Activated B cell treated with CpG ODN at 0.5 μM for 24 hours (primary cell): ENCODE results near the gene MMRN1. TPM values are rescaled to one million over a fixed set of nuclear protein-coding genes. Genes with fewer than 3 reads are reported as not detected.

Experiments used
- ATAC-seq: fragments of 200-7000 bp; cut with Tn5 transposase; one replicate; pipeline ENCODE4 v1.10.0; 2021; ENCODE audit warnings: low read depth, mild to moderate bottlenecking, moderate library complexity
- CTCF ChIA-PET: fragments of 350-600 bp; sonication (Branson Sonifier 250); formaldehyde crosslinking; loops from one replicate; lab custom pipeline; 2021; ENCODE audit warnings: antibody characterized with exemption; lab: Charles Lee
- POLR2A ChIA-PET: fragments of 350-600 bp; sonication (Branson Sonifier 250); formaldehyde crosslinking; loops from one replicate; lab custom pipeline; 2021; ENCODE audit warnings: antibody characterized with exemption; lab: Charles Lee
- DNase-seq: peaks from one replicate; pipeline ENCODE4 v3.0.0; 2022
- H3K27ac Mint-ChIP-seq: one replicate; pipeline ENCODE4 v1.8.0; 2020; ENCODE audit warnings: mixed read lengths
- H3K27me3 Mint-ChIP-seq: one replicate; pipeline ENCODE4 v1.8.0; 2021; ENCODE audit warnings: mixed read lengths
- H3K36me3 Mint-ChIP-seq: one replicate; pipeline ENCODE4 v1.8.0; 2021; ENCODE audit warnings: low read depth, mixed read lengths
- H3K4me1 Mint-ChIP-seq: one replicate; pipeline ENCODE4 v1.8.0; 2021; ENCODE audit warnings: mixed read lengths
- H3K4me3 Mint-ChIP-seq: one replicate; pipeline ENCODE4 v1.8.0; 2020; ENCODE audit warnings: mild to moderate bottlenecking, mixed read lengths
- H3K9me3 Mint-ChIP-seq: one replicate; pipeline ENCODE4 v1.8.0; 2020; ENCODE audit warnings: mixed read lengths
- intact Hi-C: fragments of 100-400 bp; cut with micrococcal nuclease; formaldehyde crosslinking; loops from one replicate; pipeline ENCODE4 v1.15.1; 2024
- total RNA-seq: library from RNA; stranded (reverse); gene quantifications from 2 replicates; pipeline ENCODE4 v1.2.3, GENCODE V29; 2022
- TF ChIP-seq, protein P1 (sequence below): fragments of 200-600 bp; IDR thresholded peaks from one replicate; pipeline ENCODE4 v1.8.0; 2022; ENCODE audit warnings: antibody characterized with exemption, mild to moderate bottlenecking

The MMRN1 gene
- total RNA-seq, 1 donor from 2014 or later: 0.16 TPM

DNA sequence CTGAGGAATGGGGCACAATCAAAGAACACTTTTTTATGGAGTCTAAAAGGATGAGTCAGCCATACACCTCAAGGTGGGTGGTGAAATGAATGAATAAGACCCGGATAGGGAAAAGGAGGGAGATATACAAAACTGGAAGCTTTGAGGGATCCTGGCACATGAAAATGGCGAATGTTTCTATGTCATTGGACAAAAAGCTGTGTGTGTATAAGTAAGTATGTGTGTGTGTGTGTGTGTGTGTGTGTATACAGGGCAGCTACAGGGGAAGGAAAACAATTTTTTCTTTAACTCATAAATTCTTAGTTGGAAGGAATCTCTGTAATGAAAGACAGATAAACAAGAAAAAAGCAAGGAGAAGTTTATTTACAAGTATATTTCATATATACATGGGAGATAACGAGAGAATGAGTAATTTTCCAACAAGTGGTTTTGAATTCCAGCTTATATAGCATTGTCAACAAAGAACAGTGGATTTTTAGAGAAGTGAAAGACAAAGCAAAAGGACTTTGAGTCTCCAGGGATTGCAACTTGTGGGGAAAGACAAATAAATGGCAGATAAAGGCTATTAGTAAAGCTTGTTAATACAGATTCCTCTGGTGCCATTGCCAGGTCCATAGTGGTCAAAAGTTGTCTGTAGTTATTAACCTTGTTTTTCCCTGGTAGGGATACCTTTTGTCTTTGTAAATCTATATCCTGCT is 99.7 kb downstream of the MMRN1 start:
- POLR2A ChIA-PET: no interaction called here
- Mint-ChIP-seq H3K36me3 (no peaks in the 10 kb centered on the region), H3K4me3 (no peak overlapping the region), H3K9me3 (no peaks in the 10 kb centered on the region), H3K4me1 (no peaks in the 10 kb centered on the region), H3K27me3 (peaks cover 16% of the 10 kb centered on the region), H3K27ac (no peak overlapping the region)
- DNase-seq: no peak
- TF ChIP-seq, protein P1, sequence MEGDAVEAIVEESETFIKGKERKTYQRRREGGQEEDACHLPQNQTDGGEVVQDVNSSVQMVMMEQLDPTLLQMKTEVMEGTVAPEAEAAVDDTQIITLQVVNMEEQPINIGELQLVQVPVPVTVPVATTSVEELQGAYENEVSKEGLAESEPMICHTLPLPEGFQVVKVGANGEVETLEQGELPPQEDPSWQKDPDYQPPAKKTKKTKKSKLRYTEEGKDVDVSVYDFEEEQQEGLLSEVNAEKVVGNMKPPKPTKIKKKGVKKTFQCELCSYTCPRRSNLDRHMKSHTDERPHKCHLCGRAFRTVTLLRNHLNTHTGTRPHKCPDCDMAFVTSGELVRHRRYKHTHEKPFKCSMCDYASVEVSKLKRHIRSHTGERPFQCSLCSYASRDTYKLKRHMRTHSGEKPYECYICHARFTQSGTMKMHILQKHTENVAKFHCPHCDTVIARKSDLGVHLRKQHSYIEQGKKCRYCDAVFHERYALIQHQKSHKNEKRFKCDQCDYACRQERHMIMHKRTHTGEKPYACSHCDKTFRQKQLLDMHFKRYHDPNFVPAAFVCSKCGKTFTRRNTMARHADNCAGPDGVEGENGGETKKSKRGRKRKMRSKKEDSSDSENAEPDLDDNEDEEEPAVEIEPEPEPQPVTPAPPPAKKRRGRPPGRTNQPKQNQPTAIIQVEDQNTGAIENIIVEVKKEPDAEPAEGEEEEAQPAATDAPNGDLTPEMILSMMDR: no peak
- no peak for ATAC-seq
- CTCF ChIA-PET: no interaction called here
- intact Hi-C loops: no loop called here

DNA sequence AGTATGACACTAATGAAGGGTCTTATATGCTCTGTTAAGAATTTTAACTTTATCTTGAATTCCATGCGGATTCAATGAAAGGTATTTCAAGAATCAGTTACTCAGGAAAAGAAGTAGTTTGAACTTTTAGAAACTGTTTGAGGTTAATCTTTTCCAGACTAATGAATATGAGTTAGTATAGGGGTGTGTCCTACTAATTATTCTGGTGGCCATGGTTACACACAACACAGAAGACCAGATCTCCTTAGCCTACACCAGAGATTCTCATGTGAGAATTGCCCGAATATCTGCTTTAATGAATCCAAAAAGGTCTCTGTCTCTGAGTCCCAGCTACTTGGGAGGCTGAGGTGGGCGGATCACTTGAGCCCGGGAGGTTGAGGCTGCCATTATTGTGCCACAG is 100.4 kb downstream of the MMRN1 start:
- H3K4me3 Mint-ChIP-seq: no peak overlapping the region
- ATAC-seq: no peak
- H3K27ac Mint-ChIP-seq: no peak overlapping the region
- ChIA-PET POLR2A (no interaction called here), CTCF (no interaction called here)
- TF ChIP-seq, protein P1: no peak
- no peaks in the 10 kb centered on the region for H3K4me1 Mint-ChIP-seq
- no peaks in the 10 kb centered on the region for H3K9me3 Mint-ChIP-seq
- peaks cover 16% of the 10 kb centered on the region for H3K27me3 Mint-ChIP-seq
- no peak for DNase-seq
- H3K36me3 Mint-ChIP-seq: no peaks in the 10 kb centered on the region
- intact Hi-C loops: no loop called here

DNA sequence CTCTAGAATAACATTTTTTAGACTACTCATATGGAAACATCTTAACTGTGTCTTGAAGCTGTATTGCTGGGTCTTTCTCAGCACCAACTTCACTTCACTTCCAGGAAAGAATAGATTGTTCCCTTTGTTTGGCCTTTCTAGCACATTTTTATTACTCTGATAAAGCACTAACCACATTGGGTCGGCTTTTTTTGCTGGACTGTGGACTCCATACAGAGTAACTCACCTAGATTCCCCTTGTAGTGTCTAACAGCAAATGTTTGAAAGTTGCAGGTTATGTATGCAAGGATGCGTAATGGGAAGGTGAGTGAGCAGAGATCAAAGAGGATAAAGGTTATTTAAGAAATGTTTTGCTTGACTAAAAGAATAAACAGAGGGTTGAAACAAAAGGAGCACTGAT is 101.2 kb downstream of the MMRN1 start:
- H3K36me3 Mint-ChIP-seq: no peaks in the 10 kb centered on the region
- no peak overlapping the region for H3K27ac Mint-ChIP-seq
- no peaks in the 10 kb centered on the region for H3K9me3 Mint-ChIP-seq
- no peak for ATAC-seq
- POLR2A ChIA-PET: no interaction called here
- no peaks in the 10 kb centered on the region for H3K4me1 Mint-ChIP-seq
- DNase-seq: no peak
- H3K27me3 Mint-ChIP-seq: peaks cover 16% of the 10 kb centered on the region
- CTCF ChIA-PET: no interaction called here
- intact Hi-C loops: no loop called here
- H3K4me3 Mint-ChIP-seq: no peak overlapping the region
- TF ChIP-seq, protein P1: no peak

DNA sequence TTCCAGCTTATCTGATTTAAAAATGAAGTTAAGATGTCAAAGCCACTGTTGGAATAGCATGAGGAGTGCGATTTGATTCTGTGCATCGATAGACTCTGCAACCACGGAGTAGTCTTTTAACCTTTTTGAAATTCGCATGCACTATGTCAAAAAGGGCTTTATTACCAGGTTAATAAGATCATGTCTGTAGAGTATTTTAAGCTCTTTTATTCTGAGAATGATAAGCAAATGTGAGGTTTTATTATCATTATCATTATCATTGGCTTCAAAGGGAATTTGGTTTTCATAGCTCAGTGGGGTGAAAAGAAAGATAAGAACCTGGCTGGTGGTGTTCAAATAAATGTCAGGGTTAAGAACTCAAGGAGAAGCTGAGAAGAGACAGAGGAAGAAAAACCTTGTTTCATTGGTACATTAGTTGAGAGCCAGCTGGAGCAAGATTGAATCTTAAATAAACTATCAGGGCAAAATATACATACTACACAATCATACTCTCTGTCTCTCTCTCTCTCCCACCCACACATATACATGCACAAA is 102.6 kb downstream of the MMRN1 start:
- ATAC-seq: no peak
- Mint-ChIP-seq H3K4me3 (no peak overlapping the region), H3K4me1 (no peaks in the 10 kb centered on the region), H3K27me3 (peaks cover 11% of the 10 kb centered on the region), H3K36me3 (no peaks in the 10 kb centered on the region), H3K27ac (no peak overlapping the region), H3K9me3 (no peaks in the 10 kb centered on the region)
- ChIA-PET CTCF (no interaction called here), POLR2A (no interaction called here)
- TF ChIP-seq, protein P1: no peak
- no peak for DNase-seq
- intact Hi-C loops: no loop called here

DNA sequence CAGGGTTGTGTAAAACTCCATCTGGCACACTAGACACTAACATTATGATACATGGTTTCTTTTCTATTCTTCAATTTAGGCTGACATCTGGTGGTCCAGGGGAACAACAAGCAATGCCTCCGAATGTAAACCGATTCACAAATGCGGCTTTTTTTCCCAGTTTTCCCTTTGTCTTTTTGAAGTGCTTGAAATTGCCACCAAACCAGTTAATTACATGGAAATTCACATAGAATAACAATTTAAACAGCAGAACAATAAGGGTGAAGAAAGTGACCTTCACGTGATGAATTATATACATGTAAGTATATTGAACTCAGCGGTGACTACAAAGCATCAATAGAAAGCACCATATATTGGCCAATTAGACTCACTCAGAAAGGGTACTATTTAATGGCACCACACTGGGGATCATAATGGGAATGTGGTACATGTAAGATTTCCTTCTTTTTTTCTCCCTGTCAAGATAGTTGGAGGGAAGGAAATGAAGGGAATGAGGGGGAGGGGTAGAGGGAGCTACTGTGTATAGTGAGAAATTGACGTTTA is 103.9 kb downstream of the MMRN1 start:
- TF ChIP-seq, protein P1: no peak
- intact Hi-C loops: no loop called here
- H3K4me1 Mint-ChIP-seq: no peaks in the 10 kb centered on the region
- no peaks in the 10 kb centered on the region for H3K9me3 Mint-ChIP-seq
- DNase-seq (no peak), ATAC-seq (no peak)
- H3K27ac Mint-ChIP-seq: no peak overlapping the region
- POLR2A ChIA-PET: no interaction called here
- peaks cover 11% of the 10 kb centered on the region for H3K27me3 Mint-ChIP-seq
- H3K4me3 Mint-ChIP-seq: no peak overlapping the region
- CTCF ChIA-PET: no interaction called here
- no peaks in the 10 kb centered on the region for H3K36me3 Mint-ChIP-seq
